Posterior cingulate gyrus (tissue), 11 donors: ENCODE data around the gene LONRF3.
A peak's percentile ranks its signal among the peaks of the same experiment; 100 is the strongest.
"Not testable (repeated sequence)": the region's sequence is repeated elsewhere in the genome, so short reads cannot be mapped to it uniquely, and the experiment has no call there.

Experiments
- DNase-seq, 10 donors: peaks; one replicate each; pipeline versions ENCODE4 v3.0.0 to v3.0.0-alpha.2; 2020 to 2021; ENCODE audit warnings: mixed read lengths in 3 of 10
- intact Hi-C: fragments of 100-400 bp; cut with DNase I; formaldehyde crosslinking; loops from one replicate; pipeline ENCODE4 v1.15.1; 2023

LONRF3 gene

DNA sequence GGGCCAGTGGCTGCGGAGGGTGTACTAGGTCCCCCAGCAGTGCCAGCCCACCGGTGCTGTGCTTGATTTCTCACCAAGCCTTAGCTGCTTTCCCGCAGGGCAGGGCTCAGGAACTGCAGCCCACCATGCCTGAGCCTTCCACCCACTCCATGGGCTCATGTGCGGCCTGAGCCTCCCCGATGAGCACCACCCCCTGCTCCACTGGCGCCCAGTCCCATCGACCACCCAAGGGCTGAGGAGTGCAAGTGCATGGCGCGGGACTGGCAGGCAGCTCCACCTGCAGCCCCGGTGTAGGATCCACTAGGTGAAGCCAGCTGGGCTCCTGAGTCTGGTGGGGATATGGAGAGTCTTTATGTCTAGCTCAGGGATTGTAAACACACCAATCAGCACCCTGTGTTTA, 55.2 kb downstream of the LONRF3 start:
- peak in 1 of 10 donors; percentile 71 for DNase-seq
- intact Hi-C loops: not testable (repeated sequence)

DNA sequence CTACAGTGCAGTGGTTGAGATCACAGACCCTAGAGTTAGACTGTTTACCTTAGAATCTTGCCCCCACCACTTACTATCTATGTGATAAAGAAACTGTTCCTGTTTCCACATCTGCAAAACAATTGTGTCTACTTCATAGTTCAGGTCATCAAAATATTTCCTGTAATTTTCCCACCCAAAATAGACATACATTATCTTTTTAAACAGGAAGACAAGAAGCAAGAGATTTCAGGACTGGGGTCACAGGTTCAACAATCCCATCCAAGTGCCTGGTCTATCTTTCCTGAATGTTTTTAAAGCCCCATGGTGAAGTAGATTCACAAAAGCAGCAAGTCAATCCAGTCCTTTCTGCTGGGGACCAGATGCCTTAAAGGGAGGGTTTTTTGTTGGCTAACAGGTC, 56.6 kb downstream of the LONRF3 start:
- intact Hi-C loops: no loop called here
- DNase-seq: no peak

DNA sequence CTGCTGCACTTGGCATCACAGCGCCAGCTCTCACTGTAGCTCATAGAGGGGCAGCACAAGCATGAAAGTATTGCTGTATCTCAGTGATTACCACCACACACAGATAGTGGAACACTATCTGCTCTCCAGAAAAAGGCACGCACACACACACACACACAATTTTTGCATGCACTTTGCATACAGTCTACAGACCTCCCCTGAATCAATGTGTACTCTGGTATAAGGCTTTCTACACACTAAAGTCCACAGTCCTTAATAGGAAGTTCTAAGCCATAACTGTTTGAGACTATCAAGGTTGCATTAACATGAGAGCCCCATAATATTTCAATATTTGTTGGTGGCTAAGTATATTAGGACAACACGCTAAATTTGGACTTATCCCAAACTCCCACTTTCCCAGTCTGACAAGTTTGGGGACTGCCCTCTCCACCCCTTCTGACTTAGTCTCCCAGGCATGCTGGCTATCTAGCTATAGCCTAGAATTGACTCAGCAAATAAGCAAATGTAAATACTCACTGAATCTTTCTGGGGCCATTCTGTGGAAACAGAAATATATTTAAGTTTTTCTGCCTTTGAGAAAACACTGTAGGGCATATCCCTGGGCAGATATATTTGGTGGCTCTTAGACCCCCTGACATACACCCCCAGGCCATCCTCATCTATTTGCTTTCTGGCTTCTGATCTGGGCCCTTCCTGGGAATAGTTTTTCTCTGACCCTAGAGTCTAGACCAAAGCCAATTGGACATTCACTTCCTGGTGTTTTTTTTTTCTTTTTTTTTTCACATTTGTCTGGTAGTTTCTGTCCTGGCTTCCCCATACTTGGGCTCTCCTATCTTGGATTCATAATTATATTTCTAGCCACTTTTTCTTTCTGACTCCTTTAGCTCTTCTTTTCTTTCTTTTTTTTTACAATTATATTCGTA, 62.0 kb downstream of the LONRF3 start:
- DNase-seq: no peak
- intact Hi-C loops: no loop called here

DNA sequence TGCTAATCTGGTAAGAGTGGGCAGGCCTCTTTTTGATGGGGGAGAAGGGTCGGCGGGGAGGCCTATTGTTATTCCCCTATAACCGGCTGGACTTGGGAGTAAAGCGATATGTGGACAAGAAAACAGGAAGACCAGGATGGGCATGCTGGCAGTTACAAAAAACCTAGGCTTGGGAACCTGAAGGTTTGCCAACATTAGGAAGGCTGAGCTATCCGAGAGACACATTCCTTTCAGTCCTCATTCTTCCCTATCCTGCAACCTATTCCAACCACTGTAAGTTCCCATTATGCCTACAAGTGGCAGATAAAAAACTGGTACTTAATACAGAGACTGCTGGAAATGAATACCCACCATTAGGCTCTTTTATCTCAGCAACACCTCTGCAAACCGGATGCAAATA, 66.0 kb downstream of the LONRF3 start:
- no peak for DNase-seq
- intact Hi-C loops: no loop called here

DNA sequence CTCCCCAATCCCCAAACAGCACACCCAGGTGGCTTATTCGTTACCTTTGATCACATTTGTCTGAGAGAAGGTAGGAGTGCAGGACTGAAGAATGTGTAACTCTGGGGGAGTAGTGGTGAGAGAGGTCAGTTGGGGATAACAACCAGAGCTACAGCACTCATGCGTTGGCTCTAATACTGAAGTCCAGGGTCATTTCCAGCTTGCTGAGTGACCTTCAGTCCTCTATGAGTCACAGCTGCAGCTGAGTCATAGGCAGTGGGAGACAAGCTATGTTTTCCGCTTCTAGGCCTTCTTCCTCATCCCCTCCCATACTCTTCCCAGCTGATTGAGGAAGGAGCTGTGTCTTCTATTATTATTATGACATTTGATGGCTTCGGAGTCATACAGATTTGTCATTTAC, 66.8 kb downstream of the LONRF3 start:
- intact Hi-C loops: no loop called here

DNA sequence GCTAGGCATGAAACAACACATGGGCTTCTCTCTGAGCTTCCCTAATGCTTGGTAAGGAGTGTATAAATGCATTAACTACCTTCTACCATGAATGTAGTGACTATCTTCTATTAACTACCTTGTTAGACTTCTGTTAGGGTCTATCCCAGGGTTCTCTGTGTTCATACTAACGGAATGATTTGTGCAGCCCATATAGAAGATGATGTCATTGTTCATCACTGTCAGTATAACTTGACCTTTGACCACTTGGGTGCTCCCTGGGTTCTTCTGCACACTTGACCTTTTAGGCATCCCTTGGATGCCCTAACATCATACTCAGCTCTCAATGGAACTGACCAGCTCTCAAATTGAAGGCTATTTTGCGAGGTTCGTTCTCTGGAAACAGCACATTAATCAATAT, 67.6 kb downstream of the LONRF3 start:
- DNase-seq: no peak
- intact Hi-C loops: no loop called here

More for the DNA sequence above, 66.8 kb downstream of the LONRF3 start:
- no peak for DNase-seq

DNA sequence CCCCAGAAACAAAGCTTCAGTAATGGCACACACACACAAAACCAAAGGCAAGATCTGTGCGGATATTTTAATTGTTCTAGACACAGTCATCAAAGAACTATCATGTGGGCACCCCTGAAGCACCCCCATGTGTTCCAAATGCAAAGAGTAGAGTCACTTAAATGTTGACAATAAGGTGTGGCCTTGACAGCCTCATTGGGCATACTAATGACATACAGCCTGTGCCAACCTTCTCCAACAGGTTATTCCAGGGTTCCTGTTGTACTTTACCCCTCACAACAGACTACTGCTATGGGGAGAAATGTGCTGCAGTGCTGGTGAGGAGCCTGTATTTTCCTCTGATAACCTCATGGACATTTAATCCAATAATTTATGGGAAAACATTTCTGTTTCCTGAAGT, 68.6 kb downstream of the LONRF3 start:
- intact Hi-C loops: no loop called here

DNA sequence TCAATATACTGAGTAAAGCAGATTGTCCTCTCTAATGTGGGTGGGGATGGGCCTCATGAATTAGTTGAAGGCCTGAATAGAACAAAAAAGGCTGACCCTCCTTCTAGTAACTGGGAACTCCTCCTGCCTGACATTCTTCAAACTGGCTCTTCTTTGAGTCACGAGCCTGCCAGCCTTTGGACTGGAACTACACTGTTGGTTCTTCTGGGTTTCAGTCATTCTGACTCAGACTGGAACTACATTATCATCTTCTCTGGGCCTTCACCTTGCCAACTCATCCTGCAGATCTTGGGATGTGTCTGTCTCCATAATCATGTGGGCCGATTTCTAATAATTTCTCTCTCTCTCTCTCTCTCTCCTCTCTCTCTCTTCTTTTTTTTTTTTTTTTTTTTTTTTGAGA, 71.5 kb downstream of the LONRF3 start:
- intact Hi-C loops: no loop called here
- no peak for DNase-seq

More for the DNA sequence above, 68.6 kb downstream of the LONRF3 start:
- DNase-seq: no peak

DNA sequence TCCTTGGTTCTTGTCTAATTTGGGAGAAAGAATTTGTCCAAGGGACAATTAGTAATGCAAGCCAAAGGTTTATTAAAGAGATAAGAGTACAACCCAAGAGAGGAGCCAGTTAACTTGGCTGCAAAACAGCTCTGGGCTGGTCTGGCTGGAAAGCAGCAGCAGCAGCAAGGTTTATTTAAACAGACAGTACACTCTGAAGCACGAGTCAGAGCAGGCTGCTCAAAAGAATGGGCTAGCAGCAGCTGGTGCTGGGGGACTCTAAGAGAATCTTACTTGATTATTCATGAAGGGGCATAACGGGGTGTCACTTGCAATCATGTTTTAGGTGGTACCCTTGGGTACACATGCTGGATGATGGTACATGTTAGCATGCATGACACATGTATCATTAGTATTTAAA, 81.3 kb downstream of the LONRF3 start:
- intact Hi-C loops: no loop called here
- DNase-seq: peak in 1 of 10 donors; percentile 58

DNA sequence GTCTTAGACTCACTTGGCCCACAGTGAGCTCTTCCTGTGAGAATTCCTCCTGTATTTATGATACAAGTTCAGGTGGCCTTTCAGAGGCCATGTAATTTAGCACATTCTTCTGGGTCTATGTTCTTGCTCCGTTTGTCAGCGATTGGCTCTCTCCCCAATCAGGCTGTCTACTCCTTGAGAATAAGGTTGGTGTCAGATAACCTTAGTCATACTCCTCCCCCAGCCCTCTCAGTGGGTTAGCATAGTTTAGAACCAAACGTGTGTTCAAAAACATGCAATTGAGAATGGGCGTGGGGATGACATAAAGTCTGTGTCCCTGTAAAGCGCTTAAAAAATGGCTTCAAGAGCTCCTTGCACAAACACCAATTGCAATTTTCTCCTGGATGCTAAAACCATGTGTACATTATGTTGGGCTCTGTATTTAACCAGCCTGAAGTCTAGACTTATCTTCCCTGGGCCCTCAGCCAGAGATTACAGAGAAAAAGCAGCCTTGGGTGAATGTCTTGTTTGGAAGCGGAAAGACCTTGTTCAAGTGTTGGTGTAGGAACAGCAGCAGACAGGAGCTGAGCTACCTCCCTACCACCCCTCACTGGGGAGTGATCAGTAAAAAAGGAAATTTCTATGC, 88.4 kb downstream of the LONRF3 start:
- intact Hi-C loops: no loop called here

DNA sequence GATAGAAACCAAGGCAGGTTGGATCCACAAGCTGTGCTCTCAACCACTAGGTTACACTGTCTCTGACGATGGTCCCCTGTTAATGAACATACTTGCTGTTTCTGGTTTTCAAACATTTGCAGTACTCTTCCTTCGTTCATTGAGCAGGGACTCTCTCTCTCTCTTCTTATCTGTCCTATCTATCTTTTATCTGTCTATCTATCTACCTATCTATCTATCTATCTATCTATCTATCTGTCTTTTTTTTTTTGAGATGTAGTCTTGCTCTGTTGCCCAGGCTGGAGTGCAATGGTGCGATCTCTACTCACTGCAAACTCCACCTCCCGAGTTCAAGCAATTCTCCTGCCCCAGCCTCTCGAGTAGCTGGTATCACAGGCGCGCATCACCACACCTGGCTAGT, 89.0 kb downstream of the LONRF3 start:
- intact Hi-C loops: no loop called here

More for the DNA sequence above, 88.4 kb downstream of the LONRF3 start:
- no peak for DNase-seq

DNA sequence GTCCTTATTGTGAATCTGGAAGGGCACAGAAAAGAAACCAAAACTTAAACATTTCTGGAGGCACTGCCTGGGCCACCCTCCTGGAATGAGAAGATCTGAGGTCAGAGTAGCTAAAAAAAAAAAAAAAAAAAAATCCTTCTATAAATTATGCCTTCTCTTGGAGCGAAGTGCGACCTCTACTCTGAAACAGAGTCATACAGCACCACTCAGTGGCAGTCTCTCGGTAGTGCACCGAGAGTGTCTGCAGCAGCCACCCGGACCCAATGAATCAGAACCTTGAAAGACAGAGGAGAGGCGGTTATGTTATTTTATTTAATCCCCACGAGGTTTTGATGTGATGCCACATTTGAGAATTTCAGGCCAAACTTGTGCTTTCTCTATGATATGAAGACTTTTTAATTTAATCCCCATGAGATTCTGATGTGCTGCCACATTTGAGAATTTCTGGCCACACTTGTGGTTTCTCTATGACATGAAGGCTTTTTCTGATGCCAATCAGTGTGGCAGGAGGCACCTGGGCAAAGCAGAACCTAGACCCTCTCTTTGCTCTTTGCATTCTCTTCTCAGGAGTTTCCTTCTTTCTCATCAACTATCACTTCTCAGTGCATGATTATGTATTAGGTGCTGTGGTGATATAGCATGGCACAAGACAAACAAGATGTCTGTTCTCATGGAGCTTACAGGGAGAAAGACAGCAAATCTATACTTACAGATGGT, 92.8 kb downstream of the LONRF3 start:
- intact Hi-C loops: loop anchor here (2.0 kb wide), 2 partner anchors 220 to 228 kb away; no protein-coding TSS in a partner anchor
- DNase-seq: peak in 7 of 10 donors; percentile 29 to 91 (median 54)

More for the DNA sequence above, 89.0 kb downstream of the LONRF3 start:
- DNase-seq: no peak
